Neural progenitor cell (in vitro differentiated cells): Measurements from ENCODE around the gene LKAAEAR1. TPM values are rescaled to one million over a fixed set of nuclear protein-coding genes. Genes with fewer than 3 reads are reported as not detected.

Experiments used
- DNase-seq: peaks from one replicate; pipeline ENCODE4 v3.0.0-alpha.2; 2016; ENCODE audit warnings: low spot score
- H2AFZ ChIP-seq: fragments of 200-600 bp; sonication (generic); replicated peaks from 2 replicates; pipeline ENCODE4 v1.6.1; 2016; ENCODE audit warnings: antibody characterized with exemption
- H3F3A ChIP-seq: fragments of 200-600 bp; sonication (generic); 2 replicates; pipeline ENCODE4 v1.6.1; 2016; ENCODE audit warnings: antibody characterized with exemption, low read depth
- H3K27ac ChIP-seq: fragments of 200-600 bp; sonication (generic); 2 replicates; pipeline ENCODE4 v1.5.1; 2016; ENCODE audit warnings: mild to moderate bottlenecking
- H3K27me3 ChIP-seq: fragments of 200-600 bp; sonication (generic); 2 replicates; pipeline ENCODE4 v1.6.1; 2016; ENCODE audit warnings: mild to moderate bottlenecking, moderate library complexity
- H3K36me3 ChIP-seq: fragments of 200-600 bp; sonication (generic); 2 replicates; pipeline ENCODE4 v1.5.1; 2016
- H3K4me1 ChIP-seq: fragments of 200-600 bp; sonication (generic); 2 replicates; pipeline ENCODE4 v1.6.1; 2016; ENCODE audit warnings: mixed run types
- H3K4me2 ChIP-seq: fragments of 200-600 bp; sonication (generic); 2 replicates; pipeline ENCODE4 v1.6.1; 2016
- H3K4me3 ChIP-seq: fragments of 200-600 bp; sonication (generic); 2 replicates; pipeline ENCODE4 v1.5.1; 2016
- H3K79me2 ChIP-seq: fragments of 200-600 bp; sonication (generic); 2 replicates; pipeline ENCODE4 v1.6.1; 2016; ENCODE audit warnings: low read depth
- H3K9ac ChIP-seq: fragments of 200-600 bp; sonication (generic); 2 replicates; pipeline ENCODE4 v1.6.1; 2016
- H3K9me3 ChIP-seq: fragments of 200-600 bp; sonication (generic); 2 replicates; pipeline ENCODE4 v1.5.1; 2016; ENCODE audit warnings: low read depth
- H4K20me1 ChIP-seq: fragments of 200-600 bp; sonication (generic); 2 replicates; pipeline ENCODE4 v1.6.1; 2016; ENCODE audit warnings: low read depth
- H3K27ac Mint-ChIP-seq: 3 replicates; pipeline ENCODE4 v1.8.0; 2021; ENCODE audit warnings: mixed read lengths
- H3K27me3 Mint-ChIP-seq: 2 replicates; pipeline ENCODE4 v1.8.0; 2022; ENCODE audit warnings: low read depth, mild to moderate bottlenecking, inconsistent platforms, moderate library complexity, mixed read lengths; ENCODE audit not compliant: insufficient read depth
- H3K36me3 Mint-ChIP-seq: 3 replicates; pipeline ENCODE4 v1.8.0; 2021; ENCODE audit warnings: mixed read lengths
- H3K4me1 Mint-ChIP-seq: 3 replicates; pipeline ENCODE4 v1.8.0; 2021; ENCODE audit warnings: mixed read lengths
- H3K4me3 Mint-ChIP-seq: 3 replicates; pipeline ENCODE4 v1.8.0; 2021; ENCODE audit warnings: mild to moderate bottlenecking, moderate library complexity, mixed read lengths
- H3K9me3 Mint-ChIP-seq: 3 replicates; pipeline ENCODE4 v1.8.0; 2020; ENCODE audit warnings: mixed read lengths
- EZH2 ChIP-seq: fragments of 200-600 bp; sonication (generic); IDR thresholded peaks from 2 replicates; pipeline ENCODE4 v1.6.1; 2017; ENCODE audit warnings: antibody characterized with exemption, mild to moderate bottlenecking, moderate library complexity
- EZH2phosphoT487 ChIP-seq: fragments of 200-600 bp; sonication (generic); IDR thresholded peaks from 2 replicates; pipeline ENCODE4 v1.6.1; 2017; ENCODE audit warnings: antibody characterized with exemption
- total RNA-seq: library from RNA; depleted of rRNA; stranded (reverse); fragments of >200 nt; gene quantifications from 2 replicates; pipeline ENCODE4 v1.2.3, GENCODE V29; 2015; ENCODE audit warnings: low replicate concordance
- TF ChIP-seq, protein P1 (sequence below): fragments of 200-600 bp; sonication (generic); IDR thresholded peaks from 2 replicates; pipeline ENCODE4 v1.5.1; 2017; ENCODE audit warnings: antibody characterized with exemption, mild to moderate bottlenecking

LKAAEAR1 gene
- total RNA-seq, 1 donor from 2014 or later, result not detected

DNA sequence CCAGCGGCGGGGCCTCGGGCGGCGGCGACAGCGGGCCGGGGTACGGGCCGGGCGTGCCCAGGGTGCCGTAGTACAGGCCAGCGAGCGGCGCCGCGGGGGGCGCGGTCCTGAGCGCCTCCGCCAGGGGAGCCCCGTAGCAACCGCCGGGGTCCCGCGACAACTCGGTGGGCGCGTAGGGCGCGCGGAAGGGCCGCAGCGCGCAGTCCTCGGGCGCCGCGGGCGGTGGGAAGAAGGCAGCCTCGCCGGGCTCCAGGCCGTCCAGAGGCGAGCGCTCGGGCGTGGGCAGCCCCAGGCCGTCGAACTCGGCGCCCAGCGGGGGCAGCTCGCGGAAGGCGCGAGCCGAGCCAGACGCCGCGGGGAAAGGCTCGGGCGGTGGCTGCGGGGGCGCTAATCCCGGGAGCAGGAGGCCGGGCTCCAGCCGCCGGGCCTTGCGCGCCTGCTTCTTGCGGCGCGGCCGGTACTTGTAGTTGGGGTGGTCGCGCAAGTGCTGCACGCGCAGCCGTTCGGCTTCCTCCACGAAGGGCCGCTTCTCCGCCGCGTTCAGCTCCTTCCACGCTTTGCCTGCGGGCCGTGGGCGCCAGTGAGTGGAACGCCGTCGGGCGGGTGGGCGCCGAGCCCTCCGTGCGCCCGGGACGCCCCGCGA, 35.7 kb downstream of the LKAAEAR1 start:
- Mint-ChIP-seq H3K9me3 (no peaks in the 10 kb centered on the region), H3K36me3 (no peaks in the 10 kb centered on the region), H3K27ac (no peak overlapping the region), H3K4me1 (peaks cover 4% of the 10 kb centered on the region), H3K27me3 (peaks cover 59% of the 10 kb centered on the region), H3K4me3 (no peak overlapping the region)
- Histone ChIP-seq H3K4me1 (peaks cover 8% of the 10 kb centered on the region), H3K4me3 (peak overlapping the region; percentile 35), H3K27me3 (peaks cover 98% of the 10 kb centered on the region), H4K20me1 (peaks cover 18% of the 10 kb centered on the region), H3K36me3 (no peaks in the 10 kb centered on the region), H3F3A (peaks cover 27% of the 10 kb centered on the region), H3K79me2 (no peaks in the 10 kb centered on the region), H2AFZ (peak overlapping the region; percentile 63), H3K4me2 (peak overlapping the region; percentile 67), H3K9ac (no peak overlapping the region), H3K9me3 (no peaks in the 10 kb centered on the region), H3K27ac (no peak overlapping the region)
- TF ChIP-seq EZH2, result peak; percentile 95
- peak; percentile 92 for TF ChIP-seq EZH2phosphoT487
- TF ChIP-seq, protein P1, sequence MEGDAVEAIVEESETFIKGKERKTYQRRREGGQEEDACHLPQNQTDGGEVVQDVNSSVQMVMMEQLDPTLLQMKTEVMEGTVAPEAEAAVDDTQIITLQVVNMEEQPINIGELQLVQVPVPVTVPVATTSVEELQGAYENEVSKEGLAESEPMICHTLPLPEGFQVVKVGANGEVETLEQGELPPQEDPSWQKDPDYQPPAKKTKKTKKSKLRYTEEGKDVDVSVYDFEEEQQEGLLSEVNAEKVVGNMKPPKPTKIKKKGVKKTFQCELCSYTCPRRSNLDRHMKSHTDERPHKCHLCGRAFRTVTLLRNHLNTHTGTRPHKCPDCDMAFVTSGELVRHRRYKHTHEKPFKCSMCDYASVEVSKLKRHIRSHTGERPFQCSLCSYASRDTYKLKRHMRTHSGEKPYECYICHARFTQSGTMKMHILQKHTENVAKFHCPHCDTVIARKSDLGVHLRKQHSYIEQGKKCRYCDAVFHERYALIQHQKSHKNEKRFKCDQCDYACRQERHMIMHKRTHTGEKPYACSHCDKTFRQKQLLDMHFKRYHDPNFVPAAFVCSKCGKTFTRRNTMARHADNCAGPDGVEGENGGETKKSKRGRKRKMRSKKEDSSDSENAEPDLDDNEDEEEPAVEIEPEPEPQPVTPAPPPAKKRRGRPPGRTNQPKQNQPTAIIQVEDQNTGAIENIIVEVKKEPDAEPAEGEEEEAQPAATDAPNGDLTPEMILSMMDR, result no peak
- DNase-seq, result peak; percentile 70

DNA sequence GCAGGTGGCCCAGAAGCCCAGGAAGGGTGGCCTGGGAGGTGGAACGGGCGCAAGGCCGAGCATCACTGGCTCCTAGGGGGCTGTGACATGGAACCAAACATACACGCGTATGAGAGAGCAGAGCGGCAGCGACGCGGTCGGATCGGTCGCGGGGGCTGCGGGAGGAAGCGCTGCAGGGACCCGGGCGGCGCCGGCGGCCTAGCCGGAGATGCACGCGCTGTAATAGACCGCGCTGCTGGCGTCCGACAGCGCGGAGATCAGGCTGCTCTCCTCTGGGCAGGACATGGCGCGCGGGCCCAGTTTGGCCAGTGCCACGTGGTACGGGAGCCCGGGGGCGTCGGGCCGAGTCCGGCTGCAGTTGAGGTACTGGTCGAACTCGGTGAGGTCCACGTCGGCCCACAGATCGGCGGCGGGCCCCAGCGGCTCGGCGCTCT, 36.2 kb downstream of the LKAAEAR1 start:
- Histone ChIP-seq H3K27me3 (peaks cover 100% of the 10 kb centered on the region), H3K4me2 (peak overlapping the region; percentile 67)
- no peaks in the 10 kb centered on the region for H3K36me3 Mint-ChIP-seq

DNA sequence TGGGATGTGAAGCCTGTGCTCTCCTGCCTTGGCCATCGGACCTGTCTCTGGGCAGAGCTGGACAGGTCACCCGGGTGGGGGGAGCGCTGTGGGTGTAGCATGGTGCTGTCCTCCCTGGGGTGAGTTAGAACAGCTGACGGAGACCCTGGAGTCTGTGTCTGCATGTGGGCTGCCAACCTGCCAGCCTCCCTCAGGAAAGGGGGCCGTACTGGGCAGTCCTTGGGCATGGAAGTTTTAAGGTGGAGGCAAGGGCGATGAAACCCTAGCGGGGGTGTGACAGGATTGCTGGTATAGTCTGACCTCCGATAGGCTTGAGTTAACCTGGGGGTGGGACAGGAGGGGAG, 37.2 kb downstream of the LKAAEAR1 start:
- Histone ChIP-seq H3K36me3 (no peaks in the 10 kb centered on the region), H4K20me1 (peaks cover 18% of the 10 kb centered on the region), H3K4me2 (no peak overlapping the region), H2AFZ (no peak overlapping the region), H3K9ac (no peak overlapping the region), H3K4me1 (peaks cover 8% of the 10 kb centered on the region), H3K4me3 (no peak overlapping the region), H3K9me3 (no peaks in the 10 kb centered on the region), H3K79me2 (no peaks in the 10 kb centered on the region), H3K27me3 (peaks cover 100% of the 10 kb centered on the region), H3K27ac (no peak overlapping the region), H3F3A (peaks cover 28% of the 10 kb centered on the region)
- Mint-ChIP-seq H3K27me3 (peaks cover 60% of the 10 kb centered on the region), H3K36me3 (no peaks in the 10 kb centered on the region), H3K9me3 (no peaks in the 10 kb centered on the region), H3K4me3 (no peak overlapping the region), H3K27ac (no peak overlapping the region), H3K4me1 (no peaks in the 10 kb centered on the region)
- no peak for DNase-seq
- TF ChIP-seq EZH2phosphoT487 (no peak), EZH2 (no peak)
- TF ChIP-seq, protein P1, result no peak

More for the DNA sequence above, 36.2 kb downstream of the LKAAEAR1 start:
- H3K36me3 ChIP-seq, result no peaks in the 10 kb centered on the region
- peak overlapping the region; percentile 35 for H3K4me3 ChIP-seq
- Mint-ChIP-seq H3K4me1 (no peaks in the 10 kb centered on the region), H3K27me3 (peaks cover 62% of the 10 kb centered on the region), H3K4me3 (peak overlapping the region; percentile 63), H3K27ac (no peak overlapping the region), H3K9me3 (no peaks in the 10 kb centered on the region)
- H3K9me3 ChIP-seq, result no peaks in the 10 kb centered on the region
- peaks cover 8% of the 10 kb centered on the region for H3K4me1 ChIP-seq
- H3K27ac ChIP-seq, result no peak overlapping the region
- DNase-seq, result peak; percentile 68
- peaks cover 28% of the 10 kb centered on the region for H3F3A ChIP-seq
- H3K9ac ChIP-seq, result no peak overlapping the region
- H2AFZ ChIP-seq, result peak overlapping the region; percentile 45
- H3K79me2 ChIP-seq, result no peaks in the 10 kb centered on the region
- H4K20me1 ChIP-seq, result peaks cover 18% of the 10 kb centered on the region
- peak; percentile 99 for TF ChIP-seq EZH2phosphoT487
- TF ChIP-seq EZH2, result peak; percentile 100
- TF ChIP-seq, protein P1, result no peak
